Activated CD8-positive, alpha-beta T cell treated with anti-CD3 and anti-CD28 coated beads for 36 hours (primary cell): ENCODE measurements around the gene DNAH1. TPM values are rescaled to one million over a fixed set of nuclear protein-coding genes. Genes with fewer than 3 reads are reported as not detected.
A peak's percentile ranks its signal among the peaks of the same experiment; 100 is the strongest.

ENCODE experiments used
- ATAC-seq: fragments of 200-7000 bp; cut with Tn5 transposase; one replicate; pipeline ENCODE4 v1.10.0; 2021; ENCODE audit warnings: mild to moderate bottlenecking, moderate library complexity
- CTCF ChIA-PET: fragments of 350-600 bp; sonication (Branson Sonifier 250); formaldehyde crosslinking; loops from one replicate; lab custom pipeline; 2021; ENCODE audit warnings: antibody characterized with exemption; lab: Charles Lee
- POLR2A ChIA-PET: fragments of 350-600 bp; sonication (Branson Sonifier 250); formaldehyde crosslinking; loops from one replicate; lab custom pipeline; 2021; ENCODE audit warnings: antibody characterized with exemption; lab: Charles Lee
- DNase-seq: peaks from one replicate; pipeline ENCODE4 v3.0.0-alpha.2; 2020
- H3K27ac Mint-ChIP-seq: one replicate; pipeline ENCODE4 v1.8.0; 2021; ENCODE audit warnings: mild to moderate bottlenecking, mixed read lengths
- H3K27me3 Mint-ChIP-seq: one replicate; pipeline ENCODE4 v1.8.0; 2021; ENCODE audit warnings: mixed read lengths
- H3K36me3 Mint-ChIP-seq: one replicate; pipeline ENCODE4 v1.8.0; 2021; ENCODE audit warnings: low read depth, mixed read lengths
- H3K4me1 Mint-ChIP-seq: one replicate; pipeline ENCODE4 v1.8.0; 2021; ENCODE audit warnings: low read depth, mixed read lengths
- H3K4me3 Mint-ChIP-seq: one replicate; pipeline ENCODE4 v1.8.0; 2021; ENCODE audit warnings: mild to moderate bottlenecking, moderate library complexity, mixed read lengths
- H3K9me3 Mint-ChIP-seq: one replicate; pipeline ENCODE4 v1.8.0; 2021; ENCODE audit warnings: mixed read lengths
- CTCF ChIP-seq: fragments of 200-600 bp; IDR thresholded peaks from one replicate; pipeline ENCODE4 v1.8.0; 2022; ENCODE audit warnings: antibody characterized with exemption, mild to moderate bottlenecking
- intact Hi-C: fragments of 100-400 bp; cut with micrococcal nuclease; formaldehyde crosslinking; loops from one replicate; pipeline ENCODE4 v1.10.0; 2022
- total RNA-seq, 2 experiments: library from RNA; stranded (reverse); gene quantifications; one replicate each; pipeline ENCODE4 v1.2.3, GENCODE V29; 2021

Gene DNAH1
- total RNA-seq, 2 experiments from 2014 or later, result 9.2 to 10.2 TPM

- Mint-ChIP-seq H3K9me3 (no peaks in the 10 kb centered on the region), H3K27me3 (no peaks in the 10 kb centered on the region)
- CTCF ChIA-PET, result interaction anchor here (1.0 to 18.7 kb wide), 3 partner anchors 9 to 78 kb away, joined by 4 to 264 read pairs (median 8); no protein-coding TSS in a partner anchor
These were observed 17.7 kb upstream of the DNAH1 start for GRCh38 chr3:52298149-52299098.

GRCh38 chr3:52299247-52299878, 16.8 kb upstream of the DNAH1 start:
- POLR2A ChIA-PET, result no interaction called here
- ATAC-seq, result no peak
- Mint-ChIP-seq H3K9me3 (no peaks in the 10 kb centered on the region), H3K36me3 (no peaks in the 10 kb centered on the region), H3K4me1 (peaks cover 11% of the 10 kb centered on the region), H3K4me3 (no peak overlapping the region), H3K27me3 (no peaks in the 10 kb centered on the region), H3K27ac (no peak overlapping the region)
- intact Hi-C loops, result no loop called here
- CTCF ChIA-PET, result interaction anchor here (1.0 to 18.7 kb wide), 4 partner anchors 8 to 67 kb away, joined by 3 to 264 read pairs (median 9); no protein-coding TSS in a partner anchor
- no peak for TF ChIP-seq CTCF
- no peak for DNase-seq

More at GRCh38 chr3:52298149-52299098, 17.7 kb upstream of the DNAH1 start:
- Mint-ChIP-seq H3K4me3 (no peak overlapping the region), H3K4me1 (peaks cover 11% of the 10 kb centered on the region), H3K36me3 (no peaks in the 10 kb centered on the region), H3K27ac (no peak overlapping the region)
- POLR2A ChIA-PET, result interaction anchor here (1.0 to 1.5 kb wide), 2 partner anchors 8 to 10 kb away, joined by 3 to 4 read pairs; no protein-coding TSS in a partner anchor
- DNase-seq (no peak), ATAC-seq (no peak)
- intact Hi-C loops, result no loop called here
- TF ChIP-seq CTCF, result no peak

GRCh38 chr3:52299879-52300611, 16.1 kb upstream of the DNAH1 start:
- intact Hi-C loops, result no loop called here
- Mint-ChIP-seq H3K4me3 (no peak overlapping the region), H3K36me3 (no peaks in the 10 kb centered on the region), H3K4me1 (peaks cover 11% of the 10 kb centered on the region), H3K27me3 (no peaks in the 10 kb centered on the region), H3K9me3 (no peaks in the 10 kb centered on the region), H3K27ac (no peak overlapping the region)
- ChIA-PET POLR2A (no interaction called here), CTCF (interaction anchor here (1.1 to 18.7 kb wide), 3 partner anchors 9 to 68 kb away, joined by 3 to 264 read pairs (median 14); no protein-coding TSS in a partner anchor)
- ATAC-seq (peak; percentile 58), DNase-seq (no peak)
- TF ChIP-seq CTCF, result no peak

GRCh38 chr3:52302426-52303145, 13.5 kb upstream of the DNAH1 start:
- no peaks in the 10 kb centered on the region for H3K36me3 Mint-ChIP-seq
- ATAC-seq (no peak), DNase-seq (no peak)
- no peak overlapping the region for H3K27ac Mint-ChIP-seq
- ChIA-PET CTCF (interaction anchor here (2.9 kb wide), 1 partner anchor 12 kb away, joined by 14 read pairs; no protein-coding TSS in a partner anchor), POLR2A (no interaction called here)
- no peak for TF ChIP-seq CTCF
- H3K27me3 Mint-ChIP-seq, result no peaks in the 10 kb centered on the region
- no peaks in the 10 kb centered on the region for H3K9me3 Mint-ChIP-seq
- H3K4me1 Mint-ChIP-seq, result peaks cover 18% of the 10 kb centered on the region
- intact Hi-C loops, result no loop called here
- no peak overlapping the region for H3K4me3 Mint-ChIP-seq
